HEK293 (cell line): ENCODE data around the gene ARHGEF40.

Source experiments
- CTCF ChIA-PET: fragments of 350-600 bp; formaldehyde crosslinking; extraction: SDS; loops from one replicate; lab custom pipeline; 2021; ENCODE audit warnings: antibody characterized with exemption; lab: Yijun Ruan, JAX
- POLR2A ChIA-PET: fragments of 300-600 bp; formaldehyde crosslinking; extraction: SDS; loops from one replicate; lab custom pipeline; 2020; ENCODE audit warnings: antibody characterized with exemption, inconsistent platforms; lab: Yijun Ruan, JAX
- H3K27ac ChIP-seq: fragments of 200-500 bp; sonication (Bioruptor generic); 2 replicates; pipeline ENCODE4 v1.5.1; 2014; ENCODE audit warnings: low read depth, low read length, control low read depth, inconsistent platforms; ENCODE audit errors: extremely low read depth
- H3K36me3 ChIP-seq, 2 experiments: fragments of 200-500 bp in 1 of 2; sonication (Bioruptor generic) in 1 of 2; 1 replicate in 1 of 2; 2 replicates in 1 of 2; pipeline ENCODE4 v1.5.1; 2014 to 2017; ENCODE audit warnings: inconsistent platforms in 2 of 2, low read length in 2 of 2; ENCODE audit not compliant: control insufficient read depth in 2 of 2, insufficient read depth in 1 of 2
- H3K4me1 ChIP-seq: fragments of 200-500 bp; sonication (Bioruptor generic); 2 replicates; pipeline ENCODE4 v1.5.1; 2014; ENCODE audit warnings: mild to moderate bottlenecking, low read length, inconsistent platforms; ENCODE audit not compliant: control insufficient read depth, insufficient read depth
- H3K4me3 ChIP-seq: 2 replicates; pipeline ENCODE4 v1.5.1; 2011; ENCODE audit warnings: low read depth, mild to moderate bottlenecking, control low read depth, low read length, moderate library complexity
- H3K9me3 ChIP-seq: fragments of 200-500 bp; sonication (Bioruptor generic); 2 replicates; pipeline ENCODE4 v1.5.1; 2014; ENCODE audit warnings: low read depth, low read length, inconsistent platforms; ENCODE audit not compliant: control insufficient read depth, insufficient read depth
- OSR2 ChIP-seq: fragments of 450-650 bp; formaldehyde crosslinking; IDR thresholded peaks from 2 replicates; pipeline ENCODE4 v1.5.1; 2016; ENCODE audit warnings: missing biosample characterization, missing genetic modification characterization
- WT1 ChIP-seq: fragments of 450-650 bp; formaldehyde crosslinking; IDR thresholded peaks from 2 replicates; pipeline ENCODE4 v1.5.1; 2016; ENCODE audit warnings: missing biosample characterization, missing genetic modification characterization
- ZNF138 ChIP-seq: fragments of 450-650 bp; formaldehyde crosslinking; IDR thresholded peaks from 2 replicates; pipeline ENCODE4 v1.5.1; 2016; ENCODE audit warnings: missing biosample characterization, missing genetic modification characterization, borderline replicate concordance
- ZNF391 ChIP-seq: fragments of 450-650 bp; formaldehyde crosslinking; IDR thresholded peaks from 2 replicates; pipeline ENCODE4 v1.5.1; 2016; ENCODE audit warnings: low read depth, missing biosample characterization, missing genetic modification characterization, borderline replicate concordance
- ZNF560 ChIP-seq: fragments of 450-650 bp; formaldehyde crosslinking; IDR thresholded peaks from 2 replicates; pipeline ENCODE4 v1.5.1; 2017; ENCODE audit warnings: missing biosample characterization, missing genetic modification characterization, borderline replicate concordance
- ZNF624 ChIP-seq: fragments of 450-650 bp; formaldehyde crosslinking; IDR thresholded peaks from 2 replicates; pipeline ENCODE4 v1.5.1; 2017; ENCODE audit warnings: missing biosample characterization, missing genetic modification characterization
- ZNF654 ChIP-seq: fragments of 450-650 bp; formaldehyde crosslinking; IDR thresholded peaks from 2 replicates; pipeline ENCODE4 v1.5.1; 2016; ENCODE audit warnings: low read depth, missing biosample characterization, missing genetic modification characterization
- ZNF658 ChIP-seq: fragments of 450-650 bp; formaldehyde crosslinking; IDR thresholded peaks from 2 replicates; pipeline ENCODE4; 2016; ENCODE audit warnings: missing biosample characterization, missing genetic modification characterization
- TF ChIP-seq, protein P1 (sequence below): fragments of 450-650 bp; IDR thresholded peaks from 2 replicates; pipeline ENCODE4 v1.5.1; 2018; ENCODE audit warnings: missing biosample characterization, mild to moderate bottlenecking, missing genetic modification characterization

The ARHGEF40 gene

DNA sequence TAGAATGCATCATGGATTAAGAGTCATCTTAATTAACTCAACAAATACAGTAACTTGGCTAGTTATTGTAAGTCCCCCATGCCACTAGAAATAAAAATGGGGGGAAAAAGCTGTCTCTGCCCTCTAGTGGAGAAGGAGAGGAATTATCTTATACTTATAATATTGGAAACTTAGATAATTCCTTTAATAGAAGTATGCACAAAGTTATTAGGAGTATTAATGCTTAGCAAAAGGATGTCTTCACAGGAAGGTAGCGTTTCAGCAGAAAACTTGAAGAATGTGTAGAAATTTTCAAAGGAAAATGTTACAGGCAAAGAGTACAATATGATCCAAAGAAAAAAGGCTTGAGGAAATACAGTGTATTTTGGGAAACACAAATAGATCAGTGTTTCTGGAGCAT is 65.9 kb downstream of the ARHGEF40 start:
- Histone ChIP-seq H3K27ac (no peak overlapping the region), H3K4me1 (no peaks in the 10 kb centered on the region), H3K9me3 (no peaks in the 10 kb centered on the region), H3K36me3 (no peaks in the 10 kb centered on the region), H3K4me3 (no peak overlapping the region)
- ChIA-PET CTCF (interaction anchor here (0.6 to 3.5 kb wide), 20 partner anchors 9 to 650 kb away, joined by 3 to 21 read pairs (median 7); no protein-coding TSS in a partner anchor), POLR2A (no interaction called here)
- TF ChIP-seq ZNF560 (tag by site-specific recombination) (no peak), ZNF624 (tag by site-specific recombination) (no peak), ZNF658 (tag by site-specific recombination) (no peak), ZNF391 (tag by site-specific recombination) (no peak), ZNF138 (tag by site-specific recombination) (no peak), WT1 (tag by site-specific recombination) (no peak), ZNF654 (tag by site-specific recombination) (peak; percentile 19), OSR2 (tag by site-specific recombination) (no peak)
- TF ChIP-seq, protein P1, sequence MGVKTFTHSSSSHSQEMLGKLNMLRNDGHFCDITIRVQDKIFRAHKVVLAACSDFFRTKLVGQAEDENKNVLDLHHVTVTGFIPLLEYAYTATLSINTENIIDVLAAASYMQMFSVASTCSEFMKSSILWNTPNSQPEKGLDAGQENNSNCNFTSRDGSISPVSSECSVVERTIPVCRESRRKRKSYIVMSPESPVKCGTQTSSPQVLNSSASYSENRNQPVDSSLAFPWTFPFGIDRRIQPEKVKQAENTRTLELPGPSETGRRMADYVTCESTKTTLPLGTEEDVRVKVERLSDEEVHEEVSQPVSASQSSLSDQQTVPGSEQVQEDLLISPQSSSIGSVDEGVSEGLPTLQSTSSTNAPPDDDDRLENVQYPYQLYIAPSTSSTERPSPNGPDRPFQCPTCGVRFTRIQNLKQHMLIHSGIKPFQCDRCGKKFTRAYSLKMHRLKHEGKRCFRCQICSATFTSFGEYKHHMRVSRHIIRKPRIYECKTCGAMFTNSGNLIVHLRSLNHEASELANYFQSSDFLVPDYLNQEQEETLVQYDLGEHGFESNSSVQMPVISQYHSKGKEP: no peak
- TF ChIP-seq, all 188 proteins: peak for 1
